Erythroblast (primary cell): Measurements from ENCODE around the gene LIMD2.

Experiments
- GATA1 ChIP-seq: IDR thresholded peaks from 2 replicates; pipeline ENCODE4 v1.6.1; 2011; ENCODE audit warnings: low read depth, mild to moderate bottlenecking, control low read depth, low read length, moderate library complexity
- POLR2A ChIP-seq: IDR thresholded peaks from 2 replicates; pipeline ENCODE4 v1.6.1; 2011; ENCODE audit warnings: mild to moderate bottlenecking, low read length

GRCh38 chr17:63741143-63741407 lies 41.1 kb upstream of the LIMD2 start:
- TF ChIP-seq POLR2A, result no peak
- no peak for TF ChIP-seq GATA1
